ENCODE data around the gene CARS2.

The CARS2 gene

GRCh38 chr13:110705826-110706569 is at the start of gene CARS2:
CARS2 (minus strand) TSS chr13:110706116; CDS start chr13:110706093, 23 bp downstream.
- peak within 1 kb of the TSS; percentile 70 for H3K4me3 ChIP-seq (ENCODE audit: low read length)
- peak; percentile 98 for DNase-seq (ENCODE audit: low read depth)
- TF ChIP-seq, protein P1, sequence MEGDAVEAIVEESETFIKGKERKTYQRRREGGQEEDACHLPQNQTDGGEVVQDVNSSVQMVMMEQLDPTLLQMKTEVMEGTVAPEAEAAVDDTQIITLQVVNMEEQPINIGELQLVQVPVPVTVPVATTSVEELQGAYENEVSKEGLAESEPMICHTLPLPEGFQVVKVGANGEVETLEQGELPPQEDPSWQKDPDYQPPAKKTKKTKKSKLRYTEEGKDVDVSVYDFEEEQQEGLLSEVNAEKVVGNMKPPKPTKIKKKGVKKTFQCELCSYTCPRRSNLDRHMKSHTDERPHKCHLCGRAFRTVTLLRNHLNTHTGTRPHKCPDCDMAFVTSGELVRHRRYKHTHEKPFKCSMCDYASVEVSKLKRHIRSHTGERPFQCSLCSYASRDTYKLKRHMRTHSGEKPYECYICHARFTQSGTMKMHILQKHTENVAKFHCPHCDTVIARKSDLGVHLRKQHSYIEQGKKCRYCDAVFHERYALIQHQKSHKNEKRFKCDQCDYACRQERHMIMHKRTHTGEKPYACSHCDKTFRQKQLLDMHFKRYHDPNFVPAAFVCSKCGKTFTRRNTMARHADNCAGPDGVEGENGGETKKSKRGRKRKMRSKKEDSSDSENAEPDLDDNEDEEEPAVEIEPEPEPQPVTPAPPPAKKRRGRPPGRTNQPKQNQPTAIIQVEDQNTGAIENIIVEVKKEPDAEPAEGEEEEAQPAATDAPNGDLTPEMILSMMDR (IDR thresholded peaks at IDR 0.05; ENCODE audit: insufficient read depth, low read depth, low read length, missing control alignments): no peak

GRCh38 chr13:110748271-110748670 is 42.4 kb upstream of the CARS2 start:
- DNase-seq (ENCODE audit: low read depth): no peak
- no peak overlapping the region for H3K4me3 ChIP-seq (ENCODE audit: low read length)
- TF ChIP-seq, protein P1 (IDR thresholded peaks at IDR 0.05; ENCODE audit: insufficient read depth, low read depth, low read length, missing control alignments): no peak

DNA sequence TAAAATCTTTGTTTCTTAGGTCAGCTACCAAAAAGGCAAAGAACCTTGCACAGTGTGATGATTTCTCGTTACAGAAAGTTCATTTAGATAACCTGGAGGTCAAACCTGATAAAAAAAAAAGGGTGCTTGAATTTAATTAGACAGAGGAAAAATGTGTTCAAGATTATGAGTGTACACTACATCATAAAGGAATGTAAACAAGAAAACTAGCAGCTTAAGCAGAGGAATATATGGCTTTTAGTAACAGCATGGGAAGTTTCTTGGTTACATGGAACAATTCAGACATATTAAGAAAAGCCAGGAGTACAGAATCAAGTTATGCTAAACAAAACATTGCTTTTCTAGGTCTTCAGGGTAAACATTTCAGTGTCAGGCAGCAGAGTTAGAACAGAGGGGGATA is 40.5 kb upstream of the CARS2 start:
- TF ChIP-seq, protein P1 (IDR thresholded peaks at IDR 0.05; ENCODE audit: insufficient read depth, low read depth, low read length, missing control alignments): no peak
- H3K4me3 ChIP-seq (ENCODE audit: low read length): no peak overlapping the region
- no peak for DNase-seq (ENCODE audit: low read depth)

DNA sequence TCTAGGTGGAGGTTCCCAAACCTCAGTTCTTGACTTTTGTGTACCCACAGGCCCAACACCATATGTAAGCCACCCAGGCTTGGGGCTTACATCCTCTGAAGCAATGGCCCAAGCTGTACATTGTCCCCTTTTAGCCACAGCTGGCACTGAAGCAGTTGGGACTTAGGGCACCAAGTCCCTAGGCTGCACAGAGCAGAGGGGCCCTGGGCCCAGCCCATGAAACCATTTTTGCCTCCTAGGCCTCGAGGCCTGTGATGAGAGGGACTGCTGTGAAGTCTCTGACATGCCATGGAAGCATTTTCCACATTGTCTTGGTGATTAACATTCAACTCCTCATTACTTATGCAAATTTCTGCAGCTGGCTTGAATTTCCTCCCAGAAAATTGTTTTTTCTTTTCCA is 37.8 kb upstream of the CARS2 start:
- TF ChIP-seq, protein P1 (IDR thresholded peaks at IDR 0.05; ENCODE audit: insufficient read depth, low read depth, low read length, missing control alignments): no peak
- H3K4me3 ChIP-seq (ENCODE audit: low read length): no peak overlapping the region
- DNase-seq (ENCODE audit: low read depth): no peak

DNA sequence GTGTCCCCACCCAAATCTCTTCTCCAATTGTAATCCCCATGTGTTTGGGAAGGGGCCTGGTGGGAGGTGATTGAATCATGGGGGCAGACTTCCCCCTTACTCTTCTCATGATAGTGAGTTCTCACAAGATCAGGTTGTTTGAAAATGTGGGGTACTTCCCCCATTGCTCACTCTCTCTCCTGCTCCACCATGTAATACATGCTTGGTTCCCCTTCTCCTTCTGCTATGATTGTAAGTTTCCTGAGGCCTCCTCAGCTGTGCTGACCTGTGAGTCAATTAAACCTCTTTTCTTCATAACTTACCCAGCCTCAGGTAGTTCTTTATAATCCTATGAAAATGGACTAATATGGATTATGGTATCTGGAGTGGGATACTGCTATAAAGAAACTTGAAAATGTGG is 31.6 kb upstream of the CARS2 start:
- no peak for DNase-seq (ENCODE audit: low read depth)
- TF ChIP-seq, protein P1 (IDR thresholded peaks at IDR 0.05; ENCODE audit: insufficient read depth, low read depth, low read length, missing control alignments): no peak
- H3K4me3 ChIP-seq (ENCODE audit: low read length): no peak overlapping the region

- H3K4me3 ChIP-seq (ENCODE audit: low read length): no peak overlapping the region
- TF ChIP-seq, protein P1 (IDR thresholded peaks at IDR 0.05; ENCODE audit: insufficient read depth, low read depth, low read length, missing control alignments): no peak
- DNase-seq (ENCODE audit: low read depth): no peak
Measured at GRCh38 chr13:110734561-110734960, 28.6 kb upstream of the CARS2 start.

DNA sequence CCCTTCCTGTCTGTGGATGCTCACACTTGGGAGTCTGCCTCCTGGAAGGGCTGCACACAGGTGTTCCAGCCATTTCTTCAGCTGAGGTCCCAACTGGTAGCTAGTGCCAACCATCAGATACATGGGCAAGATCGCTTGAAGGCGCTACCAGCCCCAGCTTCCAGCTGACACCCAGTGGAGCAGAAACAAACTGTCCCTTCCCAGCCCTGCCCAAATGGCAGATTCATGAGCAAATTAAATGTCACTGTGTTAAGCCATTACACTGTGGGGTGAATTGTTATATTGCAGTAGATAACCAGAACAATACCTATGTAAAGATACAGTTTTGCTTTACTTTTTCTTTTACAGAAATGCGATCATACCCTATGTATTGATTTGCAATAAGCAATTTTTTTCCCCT is 25.2 kb upstream of the CARS2 start:
- H3K4me3 ChIP-seq (ENCODE audit: low read length): no peak overlapping the region
- no peak for DNase-seq (ENCODE audit: low read depth)
- TF ChIP-seq, protein P1 (IDR thresholded peaks at IDR 0.05; ENCODE audit: insufficient read depth, low read depth, low read length, missing control alignments): no peak

All from epithelial cell of esophagus (primary cell).